GM23338 (cell line): ENCODE results near the gene ADGRG4. TPM values are rescaled to one million over a fixed set of nuclear protein-coding genes. Genes with fewer than 3 reads are reported as not detected.

Experiments used
- ATAC-seq: fragments of 200-7000 bp; cut with Tn5 transposase; 3 replicates; pipeline ENCODE4 v1.9.1; 2020
- DNase-seq: peaks from one replicate; pipeline ENCODE4 v3.0.0-alpha.2; 2015; ENCODE audit warnings: low spot score
- H2AFZ ChIP-seq: fragments of 200-600 bp; sonication (generic); 2 replicates; pipeline ENCODE4 v1.8.0; 2016; ENCODE audit warnings: antibody characterized with exemption, mild to moderate bottlenecking, moderate library complexity
- H3F3A ChIP-seq: fragments of 200-600 bp; sonication (generic); replicated peaks from 2 replicates; pipeline ENCODE4 v1.8.0; 2017; ENCODE audit warnings: antibody characterized with exemption, mixed run types, low read depth
- H3K27ac ChIP-seq: fragments of 200-600 bp; sonication (generic); 2 replicates; pipeline ENCODE4 v1.6.1; 2016; ENCODE audit warnings: low read depth
- H3K27me3 ChIP-seq: fragments of 200-600 bp; sonication (generic); 2 replicates; pipeline ENCODE4 v1.8.0; 2016; ENCODE audit warnings: mild to moderate bottlenecking, mixed run types, moderate library complexity; ENCODE audit not compliant: insufficient read depth
- H3K36me3 ChIP-seq: fragments of 200-600 bp; sonication (generic); 2 replicates; pipeline ENCODE4 v1.8.0; 2016; ENCODE audit warnings: mild to moderate bottlenecking; ENCODE audit not compliant: insufficient read depth
- H3K4me1 ChIP-seq: fragments of 200-600 bp; sonication (generic); 2 replicates; pipeline ENCODE4 v1.8.0; 2016; ENCODE audit warnings: mild to moderate bottlenecking, moderate library complexity; ENCODE audit not compliant: insufficient read depth
- H3K4me2 ChIP-seq: fragments of 200-600 bp; sonication (generic); 2 replicates; pipeline ENCODE4 v1.7.1; 2017; ENCODE audit warnings: mixed run types
- H3K4me3 ChIP-seq: fragments of 200-600 bp; sonication (generic); 2 replicates; pipeline ENCODE4 v1.6.1; 2016; ENCODE audit warnings: mixed run types
- H3K79me2 ChIP-seq: fragments of 200-600 bp; sonication (generic); replicated peaks from 2 replicates; pipeline ENCODE4 v1.8.0; 2017; ENCODE audit warnings: mild to moderate bottlenecking; ENCODE audit not compliant: insufficient read depth
- H3K9me2 ChIP-seq: fragments of 200-600 bp; sonication (generic); 2 replicates; pipeline ENCODE4 v1.8.0; 2017; ENCODE audit not compliant: insufficient read depth
- H4K20me1 ChIP-seq: fragments of 200-600 bp; sonication (generic); replicated peaks from 2 replicates; pipeline ENCODE4 v1.8.0; 2017; ENCODE audit warnings: mild to moderate bottlenecking; ENCODE audit not compliant: insufficient read depth
- H3K27ac Mint-ChIP-seq: 2 replicates; pipeline ENCODE4 v1.8.0; 2020; ENCODE audit warnings: inconsistent platforms, mild to moderate bottlenecking, moderate library complexity, mixed read lengths
- H3K27me3 Mint-ChIP-seq: 3 replicates; pipeline ENCODE4 v1.8.0; 2022; ENCODE audit warnings: low read depth, mild to moderate bottlenecking, moderate library complexity, mixed read lengths, inconsistent platforms; ENCODE audit not compliant: insufficient read depth, poor library complexity
- H3K36me3 Mint-ChIP-seq: 3 replicates; pipeline ENCODE4 v1.8.0; 2021; ENCODE audit warnings: low read depth, mild to moderate bottlenecking, inconsistent platforms, moderate library complexity, mixed read lengths
- H3K4me1 Mint-ChIP-seq: 3 replicates; pipeline ENCODE4 v1.8.0; 2020; ENCODE audit warnings: mild to moderate bottlenecking, inconsistent platforms, mixed read lengths
- H3K4me3 Mint-ChIP-seq: 3 replicates; pipeline ENCODE4 v1.8.0; 2021; ENCODE audit warnings: moderate library complexity, mild to moderate bottlenecking, inconsistent platforms, mixed read lengths
- H3K9me3 Mint-ChIP-seq: 3 replicates; pipeline ENCODE4 v1.8.0; 2020; ENCODE audit warnings: moderate library complexity, mild to moderate bottlenecking, inconsistent platforms, mixed read lengths
- CREB1 ChIP-seq: fragments of 250-450 bp; sonication (Bioruptor Pico); IDR thresholded peaks from 2 replicates; pipeline ENCODE4 v1.5.0; 2020; ENCODE audit warnings: low read depth, mild to moderate bottlenecking, moderate library complexity
- CTCF ChIP-seq, 2 experiments: fragments of 200-600 bp in 1 of 2; sonication (generic) in 1 of 2; conservative IDR thresholded peaks; 2 replicates each; pipeline versions ENCODE4 v1.5.1 to v1.6.1; 2016 to 2017; ENCODE audit warnings: antibody characterized with exemption in 2 of 2, low read depth in 2 of 2, mild to moderate bottlenecking in 2 of 2, moderate library complexity in 1 of 2
- EZH2 ChIP-seq: fragments of 200-600 bp; sonication (generic); IDR thresholded peaks from one replicate; pipeline ENCODE4 v1.8.0; 2017; ENCODE audit warnings: antibody characterized with exemption, mild to moderate bottlenecking, low read depth; ENCODE audit not compliant: unreplicated experiment
- EZH2phosphoT487 ChIP-seq: fragments of 200-600 bp; sonication (generic); IDR thresholded peaks from one replicate; pipeline ENCODE4 v1.8.1; 2018; ENCODE audit warnings: antibody characterized with exemption; ENCODE audit not compliant: unreplicated experiment
- JUNB ChIP-seq: IDR thresholded peaks from one replicate; pipeline ENCODE4 v1.6.1; 2016; ENCODE audit warnings: antibody characterized with exemption; ENCODE audit not compliant: unreplicated experiment
- NANOG ChIP-seq: IDR thresholded peaks from 2 replicates; pipeline ENCODE4 v1.6.1; 2016; ENCODE audit warnings: antibody characterized with exemption, borderline replicate concordance
- POLR2AphosphoS5 ChIP-seq: IDR thresholded peaks from 2 replicates; pipeline ENCODE4 v1.6.1; 2016; ENCODE audit warnings: antibody characterized with exemption, low read depth
- STAT1 ChIP-seq: IDR thresholded peaks from one replicate; pipeline ENCODE4 v1.6.1; 2016; ENCODE audit warnings: antibody characterized with exemption; ENCODE audit not compliant: unreplicated experiment
- ZNF114 ChIP-seq: fragments of 250-450 bp; sonication (Bioruptor Pico); IDR thresholded peaks from 2 replicates; pipeline ENCODE4 v1.5.0; 2020; ENCODE audit warnings: mild to moderate bottlenecking, moderate library complexity
- ZNF331 ChIP-seq: fragments of 250-450 bp; sonication (Bioruptor Pico); IDR thresholded peaks from 2 replicates; pipeline ENCODE4 v1.5.0; 2020; ENCODE audit warnings: low read depth, mild to moderate bottlenecking, moderate library complexity
- polyA plus RNA-seq: library from polyadenylated mRNA; unstranded; fragments of >200 nt; fragmentation: Nextera tagmentation; extraction: Ambion mirVana; gene quantifications from 2 replicates; pipeline ENCODE4 v1.2.1, GENCODE V29; 2016
- total RNA-seq: library from RNA; depleted of rRNA; stranded (reverse); fragments of >200 nt; shearing (Covaris generic); gene quantifications from 2 replicates; pipeline ENCODE4 v1.2.3, GENCODE V29; 2014
- TF ChIP-seq, protein P1 (sequence below): IDR thresholded peaks from one replicate; pipeline ENCODE4 v1.6.1; 2018; ENCODE audit warnings: antibody characterized with exemption; ENCODE audit not compliant: unreplicated experiment
- TF ChIP-seq, protein P2 (sequence below): fragments of 250-450 bp; sonication (Bioruptor Pico); IDR thresholded peaks from 2 replicates; pipeline ENCODE4 v1.5.0; 2020; ENCODE audit warnings: mild to moderate bottlenecking, moderate library complexity

The ADGRG4 gene
- total and polyA plus RNA-seq, 2 experiments from 2014 or later = not detected

DNA sequence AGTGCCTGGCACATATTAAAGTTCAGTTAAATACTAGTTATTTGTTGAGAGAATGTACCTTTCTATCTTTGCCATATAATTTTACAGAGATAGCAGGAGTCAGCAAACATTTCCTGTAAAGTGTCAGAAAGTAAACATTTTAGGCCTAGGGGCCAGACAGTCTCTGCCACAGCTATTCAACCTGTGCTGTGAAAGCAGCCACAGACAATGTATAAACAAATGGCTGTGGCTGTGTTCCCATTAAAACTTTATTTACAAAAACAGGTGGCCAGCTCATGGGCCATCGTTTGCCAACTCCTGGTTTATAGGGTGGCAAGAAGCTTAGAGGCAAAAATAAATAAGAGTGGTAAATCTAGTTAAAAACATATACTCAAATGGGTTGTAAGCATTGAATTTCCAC is 153.0 kb downstream of the ADGRG4 start:
- Histone ChIP-seq H2AFZ (no peak overlapping the region), H3K4me1 (no peaks in the 10 kb centered on the region), H3K4me2 (no peak overlapping the region), H3K9me2 (no peaks in the 10 kb centered on the region), H3K27ac (no peak overlapping the region), H3K4me3 (no peak overlapping the region), H4K20me1 (no peaks in the 10 kb centered on the region), H3K36me3 (no peaks in the 10 kb centered on the region), H3F3A (no peaks in the 10 kb centered on the region), H3K79me2 (no peaks in the 10 kb centered on the region), H3K27me3 (no peaks in the 10 kb centered on the region)
- Mint-ChIP-seq H3K27me3 (no peaks in the 10 kb centered on the region), H3K4me1 (no peaks in the 10 kb centered on the region), H3K4me3 (no peak overlapping the region), H3K36me3 (no peaks in the 10 kb centered on the region), H3K9me3 (no peaks in the 10 kb centered on the region; the same call in 2 of the 3 replicates), H3K27ac (no peak overlapping the region)
- no peak for ATAC-seq
- DNase-seq = no peak
- TF ChIP-seq ZNF331 (CRISPR knock-in tag) = no peak

DNA sequence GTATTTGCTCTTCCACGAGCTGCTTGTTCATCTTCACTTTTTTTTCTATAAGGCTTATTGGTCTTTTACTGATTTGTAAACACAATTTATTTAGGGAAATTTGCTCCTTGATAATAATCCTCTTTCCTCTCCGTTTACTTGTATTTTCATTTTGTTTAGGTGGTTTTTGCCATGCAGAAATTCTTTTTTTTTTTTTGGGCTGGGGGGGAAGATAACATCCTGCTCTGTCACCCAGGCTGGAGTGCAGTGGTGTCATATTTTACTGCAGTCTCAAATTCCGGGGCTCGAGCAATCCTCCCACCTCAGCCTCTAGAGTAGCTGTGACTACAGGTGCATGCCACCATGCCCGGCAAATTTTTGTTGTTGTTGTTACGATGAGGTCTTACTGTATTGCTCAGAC is 155.4 kb downstream of the ADGRG4 start:
- H3F3A ChIP-seq = no peaks in the 10 kb centered on the region
- H3K4me1 ChIP-seq = no peaks in the 10 kb centered on the region
- no peaks in the 10 kb centered on the region for H3K79me2 ChIP-seq
- H3K9me3 Mint-ChIP-seq = no peaks in the 10 kb centered on the region; the same call in 2 of the 3 replicates
- H3K4me1 Mint-ChIP-seq = no peaks in the 10 kb centered on the region
- no peak for ATAC-seq
- H3K27ac ChIP-seq = no peak overlapping the region
- H2AFZ ChIP-seq = no peak overlapping the region
- no peaks in the 10 kb centered on the region for H3K36me3 Mint-ChIP-seq
- H3K27ac Mint-ChIP-seq = no peak overlapping the region
- no peaks in the 10 kb centered on the region for H4K20me1 ChIP-seq
- DNase-seq = no peak
- H3K27me3 ChIP-seq = no peaks in the 10 kb centered on the region
- H3K4me3 Mint-ChIP-seq = no peak overlapping the region
- no peak overlapping the region for H3K4me3 ChIP-seq
- no peaks in the 10 kb centered on the region for H3K9me2 ChIP-seq
- H3K27me3 Mint-ChIP-seq = no peaks in the 10 kb centered on the region
- H3K36me3 ChIP-seq = no peaks in the 10 kb centered on the region
- no peak overlapping the region for H3K4me2 ChIP-seq
- TF ChIP-seq ZNF114 = no peak
- no peak for TF ChIP-seq CTCF (conservative IDR thresholded peaks at IDR 0.05; ENCODE audit: low read depth in 2 of 2)
- TF ChIP-seq EZH2phosphoT487 = no peak
- TF ChIP-seq JUNB = no peak
- TF ChIP-seq, protein P1, sequence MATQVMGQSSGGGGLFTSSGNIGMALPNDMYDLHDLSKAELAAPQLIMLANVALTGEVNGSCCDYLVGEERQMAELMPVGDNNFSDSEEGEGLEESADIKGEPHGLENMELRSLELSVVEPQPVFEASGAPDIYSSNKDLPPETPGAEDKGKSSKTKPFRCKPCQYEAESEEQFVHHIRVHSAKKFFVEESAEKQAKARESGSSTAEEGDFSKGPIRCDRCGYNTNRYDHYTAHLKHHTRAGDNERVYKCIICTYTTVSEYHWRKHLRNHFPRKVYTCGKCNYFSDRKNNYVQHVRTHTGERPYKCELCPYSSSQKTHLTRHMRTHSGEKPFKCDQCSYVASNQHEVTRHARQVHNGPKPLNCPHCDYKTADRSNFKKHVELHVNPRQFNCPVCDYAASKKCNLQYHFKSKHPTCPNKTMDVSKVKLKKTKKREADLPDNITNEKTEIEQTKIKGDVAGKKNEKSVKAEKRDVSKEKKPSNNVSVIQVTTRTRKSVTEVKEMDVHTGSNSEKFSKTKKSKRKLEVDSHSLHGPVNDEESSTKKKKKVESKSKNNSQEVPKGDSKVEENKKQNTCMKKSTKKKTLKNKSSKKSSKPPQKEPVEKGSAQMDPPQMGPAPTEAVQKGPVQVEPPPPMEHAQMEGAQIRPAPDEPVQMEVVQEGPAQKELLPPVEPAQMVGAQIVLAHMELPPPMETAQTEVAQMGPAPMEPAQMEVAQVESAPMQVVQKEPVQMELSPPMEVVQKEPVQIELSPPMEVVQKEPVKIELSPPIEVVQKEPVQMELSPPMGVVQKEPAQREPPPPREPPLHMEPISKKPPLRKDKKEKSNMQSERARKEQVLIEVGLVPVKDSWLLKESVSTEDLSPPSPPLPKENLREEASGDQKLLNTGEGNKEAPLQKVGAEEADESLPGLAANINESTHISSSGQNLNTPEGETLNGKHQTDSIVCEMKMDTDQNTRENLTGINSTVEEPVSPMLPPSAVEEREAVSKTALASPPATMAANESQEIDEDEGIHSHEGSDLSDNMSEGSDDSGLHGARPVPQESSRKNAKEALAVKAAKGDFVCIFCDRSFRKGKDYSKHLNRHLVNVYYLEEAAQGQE = no peak
- no peak for TF ChIP-seq ZNF331 (CRISPR knock-in tag)
- TF ChIP-seq CREB1 = no peak
- TF ChIP-seq, protein P2, sequence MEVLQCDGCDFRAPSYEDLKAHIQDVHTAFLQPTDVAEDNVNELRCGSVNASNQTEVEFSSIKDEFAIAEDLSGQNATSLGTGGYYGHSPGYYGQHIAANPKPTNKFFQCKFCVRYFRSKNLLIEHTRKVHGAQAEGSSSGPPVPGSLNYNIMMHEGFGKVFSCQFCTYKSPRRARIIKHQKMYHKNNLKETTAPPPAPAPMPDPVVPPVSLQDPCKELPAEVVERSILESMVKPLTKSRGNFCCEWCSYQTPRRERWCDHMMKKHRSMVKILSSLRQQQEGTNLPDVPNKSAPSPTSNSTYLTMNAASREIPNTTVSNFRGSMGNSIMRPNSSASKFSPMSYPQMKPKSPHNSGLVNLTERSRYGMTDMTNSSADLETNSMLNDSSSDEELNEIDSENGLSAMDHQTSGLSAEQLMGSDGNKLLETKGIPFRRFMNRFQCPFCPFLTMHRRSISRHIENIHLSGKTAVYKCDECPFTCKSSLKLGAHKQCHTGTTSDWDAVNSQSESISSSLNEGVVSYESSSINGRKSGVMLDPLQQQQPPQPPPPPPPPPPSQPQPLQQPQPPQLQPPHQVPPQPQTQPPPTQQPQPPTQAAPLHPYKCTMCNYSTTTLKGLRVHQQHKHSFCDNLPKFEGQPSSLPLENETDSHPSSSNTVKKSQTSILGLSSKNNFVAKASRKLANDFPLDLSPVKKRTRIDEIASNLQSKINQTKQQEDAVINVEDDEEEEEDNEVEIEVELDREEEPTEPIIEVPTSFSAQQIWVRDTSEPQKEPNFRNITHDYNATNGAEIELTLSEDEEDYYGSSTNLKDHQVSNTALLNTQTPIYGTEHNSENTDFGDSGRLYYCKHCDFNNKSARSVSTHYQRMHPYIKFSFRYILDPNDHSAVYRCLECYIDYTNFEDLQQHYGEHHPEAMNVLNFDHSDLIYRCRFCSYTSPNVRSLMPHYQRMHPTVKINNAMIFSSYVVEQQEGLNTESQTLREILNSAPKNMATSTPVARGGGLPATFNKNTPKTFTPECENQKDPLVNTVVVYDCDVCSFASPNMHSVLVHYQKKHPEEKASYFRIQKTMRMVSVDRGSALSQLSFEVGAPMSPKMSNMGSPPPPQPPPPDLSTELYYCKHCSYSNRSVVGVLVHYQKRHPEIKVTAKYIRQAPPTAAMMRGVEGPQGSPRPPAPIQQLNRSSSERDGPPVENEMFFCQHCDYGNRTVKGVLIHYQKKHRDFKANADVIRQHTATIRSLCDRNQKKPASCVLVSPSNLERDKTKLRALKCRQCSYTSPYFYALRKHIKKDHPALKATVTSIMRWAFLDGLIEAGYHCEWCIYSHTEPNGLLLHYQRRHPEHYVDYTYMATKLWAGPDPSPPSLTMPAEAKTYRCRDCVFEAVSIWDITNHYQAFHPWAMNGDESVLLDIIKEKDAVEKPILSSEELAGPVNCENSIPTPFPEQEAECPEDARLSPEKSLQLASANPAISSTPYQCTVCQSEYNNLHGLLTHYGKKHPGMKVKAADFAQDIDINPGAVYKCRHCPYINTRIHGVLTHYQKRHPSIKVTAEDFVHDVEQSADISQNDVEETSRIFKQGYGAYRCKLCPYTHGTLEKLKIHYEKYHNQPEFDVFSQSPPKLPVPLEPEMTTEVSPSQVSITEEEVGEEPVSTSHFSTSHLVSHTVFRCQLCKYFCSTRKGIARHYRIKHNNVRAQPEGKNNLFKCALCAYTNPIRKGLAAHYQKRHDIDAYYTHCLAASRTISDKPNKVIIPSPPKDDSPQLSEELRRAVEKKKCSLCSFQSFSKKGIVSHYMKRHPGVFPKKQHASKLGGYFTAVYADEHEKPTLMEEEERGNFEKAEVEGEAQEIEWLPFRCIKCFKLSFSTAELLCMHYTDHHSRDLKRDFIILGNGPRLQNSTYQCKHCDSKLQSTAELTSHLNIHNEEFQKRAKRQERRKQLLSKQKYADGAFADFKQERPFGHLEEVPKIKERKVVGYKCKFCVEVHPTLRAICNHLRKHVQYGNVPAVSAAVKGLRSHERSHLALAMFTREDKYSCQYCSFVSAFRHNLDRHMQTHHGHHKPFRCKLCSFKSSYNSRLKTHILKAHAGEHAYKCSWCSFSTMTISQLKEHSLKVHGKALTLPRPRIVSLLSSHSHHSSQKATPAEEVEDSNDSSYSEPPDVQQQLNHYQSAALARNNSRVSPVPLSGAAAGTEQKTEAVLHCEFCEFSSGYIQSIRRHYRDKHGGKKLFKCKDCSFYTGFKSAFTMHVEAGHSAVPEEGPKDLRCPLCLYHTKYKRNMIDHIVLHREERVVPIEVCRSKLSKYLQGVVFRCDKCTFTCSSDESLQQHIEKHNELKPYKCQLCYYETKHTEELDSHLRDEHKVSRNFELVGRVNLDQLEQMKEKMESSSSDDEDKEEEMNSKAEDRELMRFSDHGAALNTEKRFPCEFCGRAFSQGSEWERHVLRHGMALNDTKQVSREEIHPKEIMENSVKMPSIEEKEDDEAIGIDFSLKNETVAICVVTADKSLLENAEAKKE (CRISPR knock-in tag) = no peak
- TF ChIP-seq STAT1 = no peak
- no peak for TF ChIP-seq EZH2
- TF ChIP-seq POLR2AphosphoS5 = no peak
- no peak for TF ChIP-seq NANOG
